IPS-11a (cell line): ENCODE measurements around the gene SP8.

Source experiments
- H3K4me3 ChIP-seq: one replicate; pipeline ENCODE4 v1.5.1; 2013; ENCODE audit warnings: low read depth, low read length, control low read depth

Gene SP8

DNA sequence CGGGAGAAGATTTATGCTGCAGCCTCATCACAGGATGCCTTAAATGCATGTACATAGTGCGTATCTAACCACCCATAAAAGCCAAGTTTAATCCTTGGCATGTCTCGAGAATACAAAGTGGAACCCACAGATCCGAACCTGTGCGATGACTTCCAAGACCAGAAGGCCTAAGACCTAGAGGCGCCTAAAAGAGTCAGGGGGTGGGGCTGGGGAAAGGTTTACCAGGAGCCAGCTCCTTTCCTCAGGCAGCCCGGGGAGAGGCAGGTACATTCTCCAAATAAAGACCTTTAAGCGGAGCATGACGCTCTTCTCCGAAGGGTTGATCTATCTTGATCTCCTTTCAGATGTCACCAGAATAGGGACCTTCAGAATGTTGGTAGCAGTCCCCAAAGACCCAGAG is 9.7 kb downstream of the SP8 start:
- no peak overlapping the region for H3K4me3 ChIP-seq

DNA sequence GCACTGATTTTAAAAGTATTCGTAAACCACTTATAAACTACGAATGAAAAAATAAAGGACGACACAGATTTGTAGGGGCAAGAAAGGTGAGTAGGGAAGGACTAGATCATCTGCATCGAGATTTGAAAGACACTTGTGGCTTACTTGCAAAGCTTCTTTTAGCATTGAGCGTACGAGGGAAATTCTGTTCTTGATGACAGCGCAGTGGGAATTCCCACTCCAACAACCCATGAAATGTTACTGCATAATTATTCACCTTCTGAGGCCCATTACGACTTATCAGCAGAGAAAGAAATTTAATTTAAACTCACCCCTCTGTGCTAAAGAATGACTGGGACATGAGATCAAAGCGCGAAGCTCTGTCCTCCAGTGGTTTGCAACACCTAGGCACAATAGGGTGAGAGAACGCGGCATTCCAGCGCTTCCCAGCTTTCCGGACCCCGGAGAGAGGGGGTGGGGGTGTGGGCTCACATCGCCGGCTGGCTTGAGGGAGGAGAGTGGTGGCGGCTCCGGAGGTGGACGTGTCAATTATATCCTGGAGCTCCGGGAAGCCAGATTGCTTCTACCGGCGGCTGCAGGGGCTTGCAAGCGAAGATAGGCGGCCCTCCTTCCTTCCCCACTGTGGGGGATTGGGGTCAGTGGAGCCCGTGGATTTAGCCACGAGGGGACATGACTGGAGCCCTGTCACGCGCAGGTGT is 10.3 kb downstream of the SP8 start:
- H3K4me3 ChIP-seq = no peak overlapping the region

DNA sequence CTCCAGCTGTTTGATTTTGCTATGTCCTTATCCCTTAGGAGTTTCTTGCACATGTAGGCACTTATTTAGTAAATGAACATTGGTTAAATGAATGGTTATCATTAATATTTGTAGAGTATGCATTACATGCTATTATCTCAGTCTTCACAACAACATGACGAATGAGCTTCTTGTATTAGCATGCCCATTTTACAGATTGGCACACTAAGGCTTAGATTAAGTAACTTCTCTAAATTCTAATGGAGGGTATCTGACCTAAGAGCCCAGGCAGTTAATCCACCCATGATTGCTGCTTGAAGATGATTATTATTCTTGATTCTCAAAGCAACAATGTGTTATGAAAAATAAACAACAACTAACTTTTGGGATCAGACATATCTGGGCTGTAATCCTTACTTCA is 32.7 kb downstream of the SP8 start:
- H3K4me3 ChIP-seq = no peak overlapping the region

DNA sequence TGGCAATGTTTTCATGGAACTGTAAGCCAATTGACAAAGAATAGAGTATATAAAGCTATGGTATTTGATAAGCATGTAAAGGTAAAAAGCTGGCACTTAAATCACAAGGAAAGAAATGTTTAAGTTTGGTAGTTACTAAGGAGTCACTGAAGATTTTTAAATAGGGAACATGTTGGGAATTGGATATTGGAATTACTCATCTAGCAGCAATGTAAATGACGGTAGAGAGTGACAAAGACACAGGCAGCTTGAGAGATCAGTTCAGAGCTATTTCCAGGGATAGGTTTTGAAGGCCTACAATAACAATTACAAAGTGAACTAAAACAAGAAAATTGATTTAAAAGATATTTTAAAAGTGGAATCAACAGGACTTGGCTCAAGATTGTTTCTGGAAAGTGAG is 36.8 kb downstream of the SP8 start:
- no peak overlapping the region for H3K4me3 ChIP-seq

DNA sequence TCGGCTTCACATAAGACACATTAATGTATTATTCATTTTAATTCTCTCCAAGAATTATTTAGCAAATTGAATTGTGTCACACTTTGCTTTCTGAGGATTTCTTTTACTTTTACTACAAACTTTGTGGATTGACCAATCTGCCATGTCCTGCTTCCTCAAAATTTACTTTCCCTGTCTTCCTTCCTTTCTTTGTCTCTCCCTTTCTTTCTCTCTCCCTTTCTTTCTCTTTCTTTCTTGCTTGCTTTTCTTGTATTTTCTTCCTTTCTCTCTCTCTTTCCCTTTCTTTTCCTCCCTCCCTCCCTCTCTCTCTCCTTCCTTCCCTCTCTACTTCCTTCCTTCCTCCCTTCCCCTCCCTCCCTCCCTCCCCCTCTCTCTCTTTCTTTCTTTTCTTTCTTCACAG is 37.8 kb downstream of the SP8 start:
- H3K4me3 ChIP-seq = no peak overlapping the region

DNA sequence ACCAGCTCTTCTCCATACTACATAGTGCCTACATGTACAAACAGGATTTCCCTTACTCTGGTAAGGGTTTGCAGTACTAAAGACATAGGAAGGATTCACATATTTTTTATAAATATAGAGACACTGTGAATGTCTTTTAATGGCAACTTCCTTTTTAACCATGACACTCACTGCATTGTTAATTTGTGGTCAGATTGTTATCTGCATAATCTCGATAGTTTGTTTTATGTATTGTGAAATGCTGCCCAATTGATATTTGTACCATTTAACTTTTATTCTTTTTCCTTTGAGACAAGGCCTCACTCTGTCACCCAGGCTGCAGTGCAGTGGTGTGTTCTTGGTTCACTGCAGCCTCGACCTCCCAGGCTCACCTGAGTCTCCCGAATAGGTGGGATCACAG is 39.7 kb downstream of the SP8 start:
- no peak overlapping the region for H3K4me3 ChIP-seq

DNA sequence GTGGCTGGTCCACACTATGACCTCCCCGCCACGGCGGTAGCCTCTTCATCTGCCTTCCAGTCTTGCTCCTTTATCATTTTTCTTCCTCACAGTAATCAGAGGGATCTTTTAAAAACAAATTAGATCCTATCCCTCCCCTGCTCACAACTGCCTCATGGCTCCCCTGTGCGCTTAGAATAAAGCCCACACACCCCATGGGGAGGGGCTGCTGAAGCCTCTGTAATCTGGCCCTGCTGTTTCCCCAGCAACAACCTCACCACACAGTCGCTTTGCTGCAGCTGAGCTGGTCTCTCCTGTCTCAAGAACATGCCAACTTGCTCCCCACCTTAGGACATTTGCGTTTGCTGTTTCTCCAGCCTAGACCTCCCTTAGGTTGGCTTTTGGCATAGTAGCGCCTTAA is 41.0 kb downstream of the SP8 start:
- no peak overlapping the region for H3K4me3 ChIP-seq

DNA sequence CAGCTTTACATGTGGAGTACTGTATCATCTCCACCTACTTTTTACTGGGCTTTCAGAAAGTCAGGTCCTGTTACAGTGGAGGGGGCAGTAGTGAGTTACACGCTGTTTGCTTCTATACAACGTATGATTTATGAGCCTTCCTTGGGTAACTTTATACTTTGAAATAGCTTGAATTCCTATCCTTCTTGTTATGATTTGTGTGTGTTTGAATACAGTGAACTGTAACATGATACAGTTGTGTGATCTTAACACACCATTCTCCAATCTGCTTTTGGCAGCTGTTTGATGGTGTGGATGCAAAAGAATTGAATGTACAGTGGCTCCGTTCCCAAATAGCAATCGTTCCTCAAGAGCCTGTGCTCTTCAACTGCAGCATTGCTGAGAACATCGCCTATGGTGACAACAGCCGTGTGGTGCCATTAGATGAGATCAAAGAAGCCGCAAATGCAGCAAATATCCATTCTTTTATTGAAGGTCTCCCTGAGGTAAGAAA is 41.7 kb downstream of the SP8 start:
- no peak overlapping the region for H3K4me3 ChIP-seq

DNA sequence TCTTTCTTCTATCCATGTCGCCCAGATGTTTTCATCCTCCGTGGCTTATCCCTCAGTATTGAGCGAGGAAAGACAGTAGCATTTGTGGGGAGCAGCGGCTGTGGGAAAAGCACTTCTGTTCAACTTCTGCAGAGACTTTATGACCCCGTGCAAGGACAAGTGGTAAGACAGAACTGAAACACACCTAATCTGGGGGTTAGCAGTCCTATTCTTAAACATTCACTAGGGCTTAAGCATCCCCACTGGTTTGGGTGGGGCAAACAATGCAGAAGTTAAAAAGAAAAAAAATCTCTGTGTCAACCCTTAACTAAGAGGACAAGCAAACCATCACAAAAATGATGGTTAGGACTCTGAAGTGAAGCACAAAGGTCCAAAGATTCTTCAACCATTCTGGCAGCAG is 43.8 kb downstream of the SP8 start:
- H3K4me3 ChIP-seq = no peak overlapping the region

DNA sequence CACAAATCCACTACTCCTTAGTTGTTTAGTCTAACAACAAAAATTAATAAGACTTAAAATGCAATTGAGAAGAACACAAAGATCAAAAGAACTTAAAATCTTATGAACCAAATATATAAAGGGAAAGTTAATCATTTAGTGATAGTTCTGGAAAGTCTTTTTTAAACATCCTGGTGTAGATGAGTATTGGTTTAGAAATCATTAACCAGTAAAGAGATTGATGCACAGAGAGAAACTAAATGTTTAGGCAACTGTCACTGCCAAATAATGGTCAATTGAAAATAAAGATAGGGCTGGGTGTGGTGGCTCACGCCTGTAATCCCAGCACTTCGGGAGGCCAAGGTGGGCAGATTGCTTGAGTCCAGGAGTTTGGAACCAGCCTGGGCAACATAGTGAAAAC is 44.9 kb downstream of the SP8 start:
- no peak overlapping the region for H3K4me3 ChIP-seq

DNA sequence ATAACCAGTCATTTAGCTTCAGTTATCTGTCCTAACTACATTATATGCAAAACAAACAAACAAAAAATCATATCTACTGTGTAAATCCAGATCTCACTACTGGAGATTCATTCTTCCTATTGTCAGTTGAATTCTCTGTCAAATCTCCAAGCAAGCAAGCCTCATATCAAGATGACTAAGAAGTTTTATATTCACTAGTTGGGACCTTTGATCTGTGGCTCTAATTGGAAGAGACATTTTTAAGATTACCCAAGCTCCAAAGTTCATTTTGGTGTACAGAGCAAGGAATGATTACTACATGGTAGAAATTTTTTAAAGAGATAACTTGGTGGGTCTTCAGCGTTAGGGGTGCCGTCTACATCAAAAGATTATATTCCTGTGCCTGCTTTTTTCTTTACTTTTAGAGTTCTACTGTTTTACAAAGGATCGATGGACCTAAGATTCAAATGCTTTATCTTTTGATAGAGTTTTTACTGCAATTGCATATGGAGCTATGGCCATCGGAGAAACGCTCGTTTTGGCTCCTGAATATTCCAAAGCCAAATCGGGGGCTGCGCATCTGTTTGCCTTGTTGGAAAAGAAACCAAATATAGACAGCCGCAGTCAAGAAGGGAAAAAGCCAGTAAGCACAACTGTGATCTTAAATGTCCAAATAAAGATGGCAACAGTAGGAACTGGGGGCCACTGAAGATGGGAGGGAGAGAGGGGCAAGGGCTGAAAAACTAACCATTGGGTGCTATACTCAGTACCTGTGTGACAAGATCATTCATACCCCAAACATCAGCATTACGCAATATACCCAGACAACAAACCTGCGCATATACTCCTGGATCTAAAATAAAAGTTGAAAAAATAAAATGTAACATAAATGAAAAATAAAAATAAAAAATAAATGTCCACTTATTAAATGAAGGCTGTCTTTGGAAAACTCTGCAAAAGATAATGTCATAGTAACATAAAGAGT is 47.9 kb downstream of the SP8 start:
- no peak overlapping the region for H3K4me3 ChIP-seq

DNA sequence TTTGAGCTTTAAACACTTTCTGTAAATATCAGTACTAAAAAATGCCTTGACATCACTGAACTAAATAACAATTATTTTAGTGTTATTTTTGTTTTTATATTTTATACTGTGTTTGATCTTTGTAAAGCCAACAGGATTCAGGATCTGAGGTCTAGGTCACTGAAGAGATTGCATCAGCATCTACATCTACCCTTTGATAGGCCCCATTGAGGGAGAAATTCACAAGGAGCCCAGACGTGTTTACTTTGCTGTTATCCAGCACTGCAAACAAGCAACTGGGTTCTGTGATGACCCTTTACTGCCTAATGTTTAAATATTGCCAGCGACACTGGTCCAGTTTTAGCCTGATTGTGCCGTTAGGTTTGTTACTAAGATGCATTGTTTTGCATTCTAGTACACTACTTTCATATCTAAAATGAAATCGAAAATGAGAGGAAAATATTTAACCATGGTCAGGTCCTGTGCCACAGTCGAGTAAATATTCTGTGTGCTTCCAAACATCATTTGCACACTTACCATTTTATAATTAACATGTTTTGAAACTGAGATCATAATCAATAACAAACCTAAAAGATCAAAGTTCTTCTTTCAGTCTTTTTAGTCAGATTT is 48.7 kb downstream of the SP8 start:
- no peak overlapping the region for H3K4me3 ChIP-seq

DNA sequence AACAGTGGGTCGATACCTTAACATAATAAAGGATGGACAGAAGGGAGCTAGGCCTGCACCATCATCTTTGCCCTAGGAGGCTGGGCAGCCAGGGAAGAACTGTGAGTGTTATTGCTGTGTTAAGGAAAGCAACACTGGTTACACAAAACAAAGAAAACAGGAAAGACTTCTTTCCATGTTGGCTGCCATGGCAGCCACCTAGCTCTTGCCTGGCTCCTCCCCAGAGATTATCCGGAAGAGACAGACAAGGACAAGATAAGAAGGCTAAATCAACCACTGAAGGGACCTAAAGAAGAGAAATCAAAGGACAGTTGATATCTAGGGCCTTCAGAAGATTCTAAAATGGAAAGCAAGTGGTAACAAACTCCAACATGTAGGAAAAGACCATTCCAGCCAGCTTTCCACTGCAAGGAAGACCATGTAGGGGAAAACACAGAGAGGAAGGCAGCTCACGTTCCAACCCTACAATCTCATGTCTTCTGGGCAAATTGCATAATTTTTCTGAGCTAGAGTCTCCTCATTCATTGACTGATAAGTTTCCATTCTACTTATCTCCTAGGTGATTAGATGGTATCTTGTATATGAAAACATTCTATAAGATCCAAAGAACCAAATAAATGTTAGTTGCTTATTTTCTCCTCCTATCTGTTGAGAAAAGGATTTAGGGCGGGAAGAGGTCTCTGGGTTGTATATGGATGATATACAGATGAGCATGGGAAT is 51.2 kb downstream of the SP8 start:
- no peak overlapping the region for H3K4me3 ChIP-seq
